ENCODE data around the gene CDH13.

DNA sequence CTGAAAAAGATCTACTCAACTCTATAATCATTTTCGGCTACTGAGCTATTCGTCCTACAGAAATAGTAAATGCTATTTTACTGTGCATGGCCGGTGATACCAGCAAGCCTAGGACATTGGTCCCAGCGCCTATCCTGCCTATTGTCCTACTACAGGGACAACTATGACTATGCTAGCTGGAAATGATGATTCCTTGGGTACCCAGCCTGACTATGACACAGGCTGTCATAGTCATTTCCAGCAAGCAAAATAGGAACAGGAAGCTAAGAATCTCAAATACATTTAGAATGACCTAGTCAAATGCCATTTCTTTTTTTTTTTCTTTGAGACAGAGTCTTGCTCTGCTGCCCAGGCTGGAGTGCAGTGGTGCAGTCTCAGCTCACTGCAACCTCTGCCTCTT is 1147.3 kb downstream of the CDH13 start:
- TF ChIP-seq POLR2A (IDR thresholded peaks at IDR 0.05), result no peak
- TF ChIP-seq, protein P1, sequence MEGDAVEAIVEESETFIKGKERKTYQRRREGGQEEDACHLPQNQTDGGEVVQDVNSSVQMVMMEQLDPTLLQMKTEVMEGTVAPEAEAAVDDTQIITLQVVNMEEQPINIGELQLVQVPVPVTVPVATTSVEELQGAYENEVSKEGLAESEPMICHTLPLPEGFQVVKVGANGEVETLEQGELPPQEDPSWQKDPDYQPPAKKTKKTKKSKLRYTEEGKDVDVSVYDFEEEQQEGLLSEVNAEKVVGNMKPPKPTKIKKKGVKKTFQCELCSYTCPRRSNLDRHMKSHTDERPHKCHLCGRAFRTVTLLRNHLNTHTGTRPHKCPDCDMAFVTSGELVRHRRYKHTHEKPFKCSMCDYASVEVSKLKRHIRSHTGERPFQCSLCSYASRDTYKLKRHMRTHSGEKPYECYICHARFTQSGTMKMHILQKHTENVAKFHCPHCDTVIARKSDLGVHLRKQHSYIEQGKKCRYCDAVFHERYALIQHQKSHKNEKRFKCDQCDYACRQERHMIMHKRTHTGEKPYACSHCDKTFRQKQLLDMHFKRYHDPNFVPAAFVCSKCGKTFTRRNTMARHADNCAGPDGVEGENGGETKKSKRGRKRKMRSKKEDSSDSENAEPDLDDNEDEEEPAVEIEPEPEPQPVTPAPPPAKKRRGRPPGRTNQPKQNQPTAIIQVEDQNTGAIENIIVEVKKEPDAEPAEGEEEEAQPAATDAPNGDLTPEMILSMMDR (IDR thresholded peaks at IDR 0.05), result no peak

All from Peyer's patch (tissue), 4 donors.